Gastroesophageal sphincter (tissue), 3 donors: ENCODE data around the gene FOXO1.

Source experiments
- POLR2A ChIP-seq, 2 donors: fragments of 450-650 bp; IDR thresholded peaks; one replicate each; pipeline ENCODE4 v1.6.1; 2017; ENCODE audit warnings: antibody characterized with exemption in 2 of 2, mild to moderate bottlenecking in 2 of 2, moderate library complexity in 1 of 2
- POLR2AphosphoS5 ChIP-seq: sonication (generic); formaldehyde crosslinking; IDR thresholded peaks from one replicate; pipeline ENCODE4 v1.6.1; 2017; ENCODE audit warnings: antibody characterized with exemption
- TF ChIP-seq, protein P1 (sequence below), 4 experiments: fragments of 200-600 bp in 2 of 4; fragments of 450-650 bp in 2 of 4; sonication (generic) in 1 of 4; IDR thresholded peaks; one replicate each; pipeline ENCODE4 v1.5.1; 2017 to 2019; ENCODE audit warnings: antibody characterized with exemption in 4 of 4, mild to moderate bottlenecking in 2 of 4, moderate library complexity in 2 of 4

DNA sequence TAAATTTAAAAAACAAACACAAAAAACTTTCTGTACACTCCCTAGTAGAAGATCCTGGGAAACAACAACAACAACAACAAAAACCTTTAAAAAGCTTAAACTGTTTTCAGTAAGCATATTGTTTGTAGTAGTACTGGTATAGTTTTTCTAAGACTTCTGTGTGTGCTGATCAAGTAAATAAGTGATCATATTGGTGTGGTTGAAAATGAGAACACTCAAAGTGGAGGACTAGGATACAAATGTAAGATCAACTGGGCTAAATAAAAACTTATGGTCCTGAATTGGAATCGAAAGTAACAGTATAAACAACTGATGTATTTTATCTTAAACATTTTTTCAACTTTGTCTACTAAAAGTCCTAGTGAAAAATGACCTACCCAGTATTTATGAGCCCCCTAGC is 135.5 kb downstream of the FOXO1 start:
- TF ChIP-seq POLR2A (IDR thresholded peaks at IDR 0.05) = no peak
- TF ChIP-seq, protein P1, sequence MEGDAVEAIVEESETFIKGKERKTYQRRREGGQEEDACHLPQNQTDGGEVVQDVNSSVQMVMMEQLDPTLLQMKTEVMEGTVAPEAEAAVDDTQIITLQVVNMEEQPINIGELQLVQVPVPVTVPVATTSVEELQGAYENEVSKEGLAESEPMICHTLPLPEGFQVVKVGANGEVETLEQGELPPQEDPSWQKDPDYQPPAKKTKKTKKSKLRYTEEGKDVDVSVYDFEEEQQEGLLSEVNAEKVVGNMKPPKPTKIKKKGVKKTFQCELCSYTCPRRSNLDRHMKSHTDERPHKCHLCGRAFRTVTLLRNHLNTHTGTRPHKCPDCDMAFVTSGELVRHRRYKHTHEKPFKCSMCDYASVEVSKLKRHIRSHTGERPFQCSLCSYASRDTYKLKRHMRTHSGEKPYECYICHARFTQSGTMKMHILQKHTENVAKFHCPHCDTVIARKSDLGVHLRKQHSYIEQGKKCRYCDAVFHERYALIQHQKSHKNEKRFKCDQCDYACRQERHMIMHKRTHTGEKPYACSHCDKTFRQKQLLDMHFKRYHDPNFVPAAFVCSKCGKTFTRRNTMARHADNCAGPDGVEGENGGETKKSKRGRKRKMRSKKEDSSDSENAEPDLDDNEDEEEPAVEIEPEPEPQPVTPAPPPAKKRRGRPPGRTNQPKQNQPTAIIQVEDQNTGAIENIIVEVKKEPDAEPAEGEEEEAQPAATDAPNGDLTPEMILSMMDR (IDR thresholded peaks at IDR 0.05) = no peak
- no peak for TF ChIP-seq POLR2AphosphoS5
